Small intestine (tissue), 7 donors: ENCODE measurements around the gene ATP9A. TPM values are rescaled to one million over a fixed set of nuclear protein-coding genes. Genes with fewer than 3 reads are reported as not detected.
"Not testable (repeated sequence)": the region's sequence is repeated elsewhere in the genome, so short reads cannot be mapped to it uniquely, and the experiment has no call there.

Source experiments
- DNase-seq, 2 donors: peaks; one replicate each; pipeline versions ENCODE4 v3.0.0 to v3.0.0-alpha.2; 2013
- FAIRE-seq: peaks from 2 replicates; lab custom pipeline; 2012; peaks lifted over from hg19 to GRCh38; lab: Jason Lieb, UNC
- H3K27ac ChIP-seq, 3 donors: one replicate each; pipeline ENCODE4 v1.5.1; 2013; ENCODE audit warnings: low read length in 2 of 3, mild to moderate bottlenecking in 2 of 3, control low read depth in 1 of 3, inconsistent platforms in 1 of 3, low read depth in 1 of 3, moderate library complexity in 1 of 3
- H3K27me3 ChIP-seq, 3 donors: one replicate each; pipeline ENCODE4 v1.6.1; 2013; ENCODE audit warnings: low read length in 3 of 3, inconsistent platforms in 1 of 3; ENCODE audit not compliant: control insufficient read depth in 3 of 3, insufficient read depth in 3 of 3
- H3K36me3 ChIP-seq, 3 donors: one replicate each; pipeline ENCODE4 v1.6.1; 2013; ENCODE audit warnings: low read length in 3 of 3, inconsistent platforms in 1 of 3, low read depth in 1 of 3, mild to moderate bottlenecking in 1 of 3, moderate library complexity in 1 of 3; ENCODE audit not compliant: control insufficient read depth in 3 of 3, insufficient read depth in 2 of 3
- H3K4me1 ChIP-seq, 3 donors: one replicate each; pipeline ENCODE4 v1.6.1; 2013; ENCODE audit warnings: low read length in 2 of 3, inconsistent platforms in 1 of 3, low read depth in 1 of 3, mild to moderate bottlenecking in 1 of 3, moderate library complexity in 1 of 3; ENCODE audit not compliant: control insufficient read depth in 3 of 3, insufficient read depth in 2 of 3
- H3K4me3 ChIP-seq, 3 donors: one replicate each; pipeline ENCODE4 v1.5.1; 2013; ENCODE audit warnings: low read length in 3 of 3, control low read depth in 1 of 3, inconsistent platforms in 1 of 3, low read depth in 1 of 3, mild to moderate bottlenecking in 1 of 3, moderate library complexity in 1 of 3
- H3K9me3 ChIP-seq, 2 donors: one replicate each; pipeline ENCODE4 v1.6.1; 2013; ENCODE audit warnings: low read depth in 1 of 2, low read length in 1 of 2; ENCODE audit not compliant: control insufficient read depth in 2 of 2, insufficient read depth in 1 of 2
- WGBS, 3 donors: extraction: QIAGEN DNeasy Blood & Tissue Kit; methylation state at CpG; one replicate each; pipeline ENCODE4 v1.1.7; 2013; 5-methylcytosine and 5-hydroxymethylcytosine counted together
- polyA plus RNA-seq, 4 donors: library from polyadenylated mRNA; stranded (reverse) in 3 of 4; unstranded in 1 of 4; fragments of 200-250 nt in 3 of 4; fragments of 120-200 nt in 1 of 4; gene quantifications; one replicate each; pipeline versions ENCODE4 v1.2.1 to v1.2.3, GENCODE V29; 2013
- donor health status: healthy with polysubstance abuse.
- donor health status: control.
- donor health status: control.
- donor health status: Bipolar disorder and iron deficiency.
- donor health status: healthy.

ATP9A gene
- polyA plus RNA-seq, 4 donors = 4.1 to 49.0 (median 10.4) TPM

DNA sequence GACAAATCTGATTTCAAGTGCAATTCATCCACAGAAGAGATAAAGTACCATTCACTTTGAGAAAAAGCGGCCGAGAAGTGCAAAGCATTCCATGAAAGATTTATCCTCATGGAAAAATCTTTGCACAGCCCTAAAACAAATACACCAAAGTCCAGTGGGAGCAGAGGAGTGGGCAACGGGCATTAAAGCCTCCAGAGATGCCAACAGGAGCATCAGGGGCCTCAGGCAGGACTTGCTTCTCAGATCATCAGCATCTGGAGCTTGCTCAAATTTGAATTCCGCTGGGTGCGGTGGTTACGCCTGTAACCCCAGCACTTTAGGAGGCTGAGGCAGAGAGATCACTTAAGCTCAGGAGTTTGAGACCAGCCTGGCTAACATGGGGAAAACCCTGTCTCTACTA lies 115.0 kb downstream of the ATP9A start:
- DNase-seq (no peak), FAIRE-seq (no peak)
- Histone ChIP-seq H3K27me3 (no peaks in the 10 kb centered on the region), H3K27ac (no peak overlapping the region), H3K36me3 (peaks cover 0 to 56% (median 5%) of the 10 kb centered on the region in 3 donors), H3K9me3 (no peaks in the 10 kb centered on the region), H3K4me3 (no peak overlapping the region), H3K4me1 (no peaks in the 10 kb centered on the region)
- WGBS, 3 donors = 83 to 89% (median 86%) methylated on average over 6 of the region's 6 CpGs

DNA sequence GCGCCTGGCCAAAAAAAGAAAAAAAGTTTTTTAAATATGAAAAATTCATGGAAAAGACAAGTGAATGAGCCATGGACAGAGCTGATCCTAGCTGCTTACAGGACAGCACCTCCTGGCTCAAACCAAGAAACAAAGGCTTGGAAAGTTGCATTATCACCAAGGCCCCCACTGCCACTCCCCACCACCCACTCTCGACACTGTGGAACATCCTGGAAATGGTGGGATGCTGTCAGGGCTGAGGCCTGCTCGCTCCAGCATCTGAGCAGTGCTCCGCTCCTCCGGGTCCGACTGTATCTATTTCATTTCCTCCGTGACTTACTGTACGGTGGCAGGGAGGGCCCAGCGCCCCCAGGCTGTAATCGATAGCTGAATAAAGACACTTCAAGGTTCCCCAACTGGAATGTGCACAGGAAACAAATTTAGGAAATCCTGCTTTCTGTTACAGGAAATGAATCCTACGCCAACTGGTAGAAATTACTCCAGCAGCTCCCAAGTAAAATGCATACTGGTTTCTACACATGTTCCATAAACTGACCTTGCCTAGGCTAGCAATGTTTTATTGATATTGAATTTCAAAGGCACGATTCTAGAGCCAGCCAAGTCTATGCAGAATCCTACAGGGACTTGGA lies 116.2 kb downstream of the ATP9A start:
- Histone ChIP-seq H3K9me3 (no peaks in the 10 kb centered on the region), H3K27me3 (no peaks in the 10 kb centered on the region), H3K27ac (no peak overlapping the region), H3K36me3 (peaks cover 0 to 57% (median 3%) of the 10 kb centered on the region in 3 donors), H3K4me3 (no peak overlapping the region), H3K4me1 (no peaks in the 10 kb centered on the region)
- WGBS, 3 donors = 84 to 92% (median 86%) methylated on average over 12 of the region's 12 CpGs
- DNase-seq (no peak), FAIRE-seq (no peak)

DNA sequence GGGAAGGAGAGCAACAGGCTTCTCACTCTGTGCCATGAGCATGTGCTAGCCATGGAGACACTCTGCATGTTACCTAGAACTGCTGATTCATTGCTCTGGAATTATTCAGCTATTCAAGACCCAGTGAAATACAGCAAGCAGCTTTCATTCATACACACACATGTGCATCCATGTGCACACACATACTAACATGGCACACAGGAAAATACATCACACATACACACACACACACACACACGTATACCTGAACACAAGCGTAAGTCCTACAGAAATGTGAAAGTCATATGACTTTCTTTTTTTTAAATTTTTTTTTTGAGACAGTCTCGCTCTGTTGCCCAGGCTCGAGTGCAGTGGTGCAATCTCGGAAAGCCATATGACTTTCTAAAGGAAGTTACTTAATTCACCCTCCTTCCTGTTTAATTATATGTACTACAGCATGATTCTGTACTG lies 117.5 kb downstream of the ATP9A start:
- H3K9me3 ChIP-seq = no peaks in the 10 kb centered on the region
- DNase-seq (no peak), FAIRE-seq (no peak)
- no peak overlapping the region for H3K4me3 ChIP-seq
- WGBS, 3 donors = 57 to 77% (median 74%) methylated on average over 5 of the region's 5 CpGs
- peaks cover 0 to 58% (median 3%) of the 10 kb centered on the region in 3 donors for H3K36me3 ChIP-seq
- no peak overlapping the region for H3K27ac ChIP-seq
- H3K27me3 ChIP-seq = no peaks in the 10 kb centered on the region
- no peaks in the 10 kb centered on the region for H3K4me1 ChIP-seq

DNA sequence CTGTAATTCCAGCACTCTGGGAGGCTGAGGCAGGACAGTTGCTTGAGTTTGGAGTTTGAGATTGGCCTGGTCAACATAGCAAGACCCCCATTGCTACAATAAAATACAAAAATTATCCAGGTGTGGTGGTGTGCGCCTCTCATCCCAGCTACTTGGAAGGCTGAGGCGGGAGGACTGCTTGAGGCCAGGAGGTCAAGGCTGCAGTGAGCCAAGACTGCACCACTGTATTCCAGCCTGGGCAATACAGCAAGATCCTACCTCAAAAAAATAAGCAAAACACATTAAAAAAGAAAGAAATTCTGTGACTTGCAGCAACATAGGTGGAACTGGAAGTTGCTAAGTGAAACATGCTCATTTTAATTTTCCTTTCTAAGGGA lies 119.6 kb downstream of the ATP9A start:
- H3K4me1 ChIP-seq = no peaks in the 10 kb centered on the region
- WGBS, 3 donors = 92 to 100% (median 96%) methylated on average over 2 of the region's 2 CpGs
- H3K36me3 ChIP-seq = peaks cover 0 to 53% (median 0%) of the 10 kb centered on the region in 3 donors
- H3K27me3 ChIP-seq = no peaks in the 10 kb centered on the region
- H3K27ac ChIP-seq = no peak overlapping the region
- H3K9me3 ChIP-seq = no peaks in the 10 kb centered on the region
- H3K4me3 ChIP-seq = no peak overlapping the region
- no peak for FAIRE-seq
- DNase-seq = no peak

DNA sequence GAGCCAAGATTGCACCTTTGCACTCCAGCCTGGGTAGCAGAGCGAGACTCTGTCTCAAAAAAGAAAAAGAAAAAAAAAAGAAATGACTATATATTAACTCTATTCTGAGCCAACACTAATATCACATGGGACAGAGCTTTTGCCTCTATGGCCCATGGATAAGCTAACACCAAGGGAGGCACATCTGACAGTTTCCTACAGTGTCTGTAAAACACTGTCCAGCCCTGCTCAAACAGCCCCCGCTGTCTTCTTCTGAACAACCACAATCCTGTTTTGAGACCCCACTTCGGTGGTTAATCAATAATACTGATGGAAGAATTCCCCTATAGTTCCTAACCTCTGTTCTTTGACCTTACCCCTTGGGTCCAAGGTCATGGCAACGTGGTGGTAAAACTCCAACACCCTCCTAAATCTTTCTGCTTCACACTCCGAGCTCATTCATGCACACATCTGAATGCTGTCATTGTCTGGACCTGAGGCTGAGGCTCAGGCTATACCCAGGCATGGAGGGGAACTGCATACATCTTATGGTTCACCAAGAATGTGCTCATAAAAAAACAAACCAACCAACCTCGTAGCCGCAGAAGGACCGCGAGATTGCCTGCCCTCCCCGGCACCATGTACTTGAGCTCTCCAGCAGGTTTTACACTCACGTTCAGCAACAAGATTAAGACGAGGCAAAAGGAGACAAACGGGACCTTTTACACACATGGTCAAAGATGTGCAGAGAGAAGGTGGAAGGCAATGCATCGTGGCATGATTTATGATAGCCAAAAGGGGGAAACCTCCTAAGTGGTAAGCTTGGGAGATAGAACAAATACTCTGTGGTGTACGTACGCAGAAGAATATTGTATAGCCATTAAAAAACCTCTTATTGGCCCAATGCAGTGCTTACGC lies 120.3 kb downstream of the ATP9A start:
- peaks cover 0 to 53% (median 0%) of the 10 kb centered on the region in 3 donors for H3K36me3 ChIP-seq
- no peaks in the 10 kb centered on the region for H3K4me1 ChIP-seq
- WGBS, 3 donors = 83 to 87% (median 85%) methylated on average over 17 of the region's 17 CpGs
- no peak for DNase-seq
- H3K27ac ChIP-seq = no peak overlapping the region
- no peak for FAIRE-seq
- no peak overlapping the region for H3K4me3 ChIP-seq
- H3K9me3 ChIP-seq = no peaks in the 10 kb centered on the region
- H3K27me3 ChIP-seq = no peaks in the 10 kb centered on the region

DNA sequence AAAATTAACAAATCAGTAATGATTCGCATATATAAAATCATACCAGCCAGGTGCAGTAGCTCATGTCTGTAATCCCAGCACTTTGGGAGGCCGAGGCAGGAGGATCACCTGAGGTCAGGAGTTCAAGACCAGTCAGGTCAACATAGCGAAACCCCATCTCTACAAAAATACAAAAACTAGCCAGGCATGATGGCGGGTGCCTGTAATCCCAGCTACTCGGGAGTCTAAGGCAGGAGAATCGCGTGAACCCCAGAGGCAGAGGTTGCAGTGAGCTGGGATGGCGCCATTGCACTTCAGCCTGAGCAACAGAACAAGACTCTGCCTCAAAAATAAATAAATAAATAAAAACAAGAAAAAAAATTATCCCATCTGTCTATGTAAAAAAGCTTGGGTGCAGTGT lies 124.4 kb downstream of the ATP9A start:
- H3K9me3 ChIP-seq, H3K4me1 ChIP-seq, FAIRE-seq, DNase-seq, H3K27ac ChIP-seq, H3K4me3 ChIP-seq, H3K27me3 ChIP-seq: not testable (repeated sequence)
- WGBS, 3 donors = 93 to 96% (median 95%) methylated on average over 8 of the region's 8 CpGs
- H3K36me3 ChIP-seq = peaks cover 0 to 57% (median 0%) of the 10 kb centered on the region in 3 donors

DNA sequence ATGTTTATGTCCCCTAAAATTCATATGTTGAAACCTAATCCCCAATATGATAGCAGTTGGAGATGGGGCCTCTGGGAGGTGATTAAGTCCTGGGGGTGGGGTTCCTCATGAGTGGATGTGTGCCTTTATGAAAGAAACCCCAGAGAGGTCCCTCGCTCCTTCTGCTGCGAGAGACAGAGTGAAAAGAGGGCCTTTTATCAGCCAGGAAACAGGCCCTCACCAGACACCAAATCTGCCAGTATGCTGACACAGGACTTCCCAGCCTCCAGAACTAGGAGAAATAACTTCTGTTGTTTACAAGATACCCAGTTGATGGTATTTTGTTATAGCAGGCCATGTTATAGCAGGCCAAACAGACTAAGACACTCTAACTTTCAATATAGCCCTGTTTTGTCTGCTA lies 124.8 kb downstream of the ATP9A start:
- 77 to 83% (median 82%) methylated on average over 2 of the region's 2 CpGs for WGBS, 3 donors
- Histone ChIP-seq H3K4me1 (no peaks in the 10 kb centered on the region), H3K27ac (no peak overlapping the region), H3K36me3 (peaks cover 0 to 56% (median 0%) of the 10 kb centered on the region in 3 donors), H3K27me3 (no peaks in the 10 kb centered on the region), H3K9me3 (no peaks in the 10 kb centered on the region), H3K4me3 (no peak overlapping the region)
- no peak for FAIRE-seq
- DNase-seq = no peak

DNA sequence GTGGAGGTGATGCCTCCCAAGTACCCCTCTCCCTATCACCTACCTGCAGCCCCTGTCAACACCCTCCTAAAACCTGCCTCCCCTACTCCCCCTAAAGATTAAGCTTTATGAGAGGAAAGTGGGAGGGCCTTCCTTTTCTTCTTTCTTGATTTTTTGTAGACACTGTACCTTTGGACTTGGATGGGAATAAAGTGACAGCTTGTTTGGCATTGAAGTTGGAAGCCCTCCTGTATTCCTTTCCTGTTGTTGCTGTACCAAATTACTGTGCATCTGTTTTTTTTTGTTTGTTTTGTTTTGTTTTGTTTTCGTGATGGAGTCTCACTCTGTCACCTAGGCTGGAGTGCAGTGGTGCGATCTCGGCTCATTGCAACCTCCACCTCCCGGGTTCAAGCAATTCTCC lies 126.3 kb downstream of the ATP9A start:
- Histone ChIP-seq H3K27me3 (no peaks in the 10 kb centered on the region), H3K36me3 (peaks cover 0 to 48% (median 0%) of the 10 kb centered on the region in 3 donors), H3K4me1 (no peaks in the 10 kb centered on the region), H3K4me3 (no peak overlapping the region), H3K27ac (no peak overlapping the region), H3K9me3 (no peaks in the 10 kb centered on the region)
- no peak for DNase-seq
- 91 to 93% (median 93%) methylated on average over 4 of the region's 4 CpGs for WGBS, 3 donors
- FAIRE-seq = no peak
